Measurements from ENCODE around the gene TP53I11. TPM values are rescaled to one million over a fixed set of nuclear protein-coding genes. Genes with fewer than 3 reads are reported as not detected.

The TP53I11 gene
- total and polyA plus RNA-seq, 4 donors: 16.3 to 147 (median 75.9) TPM

GRCh38 chr11:44943118-44943517, 7.6 kb downstream of the TP53I11 start:
- WGBS (ENCODE audit: insufficient coverage): 68% methylated on average over 3 of the region's 7 CpGs
- no peak overlapping the region for H3K27ac ChIP-seq (ENCODE audit: low read depth, low read length)
- no peak for DNase-seq (ENCODE audit: low read depth in 4 of 6, low spot score in 6 of 6)
- H3K27me3 ChIP-seq (ENCODE audit: control insufficient read depth, insufficient read depth, low read length): no peaks in the 10 kb centered on the region
- no peak overlapping the region for H3K4me3 ChIP-seq (ENCODE audit: low read depth, low read length)
- no peaks in the 10 kb centered on the region for H3K9me3 ChIP-seq (ENCODE audit: control insufficient read depth, insufficient read depth, low read length)
- H3K36me3 ChIP-seq (ENCODE audit: control insufficient read depth, insufficient read depth, low read length): peaks cover 26% of the 10 kb centered on the region
- H3K4me1 ChIP-seq (ENCODE audit: control insufficient read depth, insufficient read depth, low read length): peaks cover 75% of the 10 kb centered on the region

- no peaks in the 10 kb centered on the region for H3K27me3 ChIP-seq (ENCODE audit: control insufficient read depth, insufficient read depth, low read length)
- no peaks in the 10 kb centered on the region for H3K9me3 ChIP-seq (ENCODE audit: control insufficient read depth, insufficient read depth, low read length)
- no peak overlapping the region for H3K4me3 ChIP-seq (ENCODE audit: low read depth, low read length)
- H3K36me3 ChIP-seq (ENCODE audit: control insufficient read depth, insufficient read depth, low read length): peaks cover 31% of the 10 kb centered on the region
- peaks cover 78% of the 10 kb centered on the region for H3K4me1 ChIP-seq (ENCODE audit: control insufficient read depth, insufficient read depth, low read length)
- DNase-seq (ENCODE audit: low read depth in 4 of 6, low spot score in 6 of 6): no peak
- 86% methylated on average over 9 of the region's 10 CpGs for WGBS (ENCODE audit: insufficient coverage)
- no peak overlapping the region for H3K27ac ChIP-seq (ENCODE audit: low read depth, low read length)
Measured at GRCh38 chr11:44942029-44942955, 8.4 kb downstream of the TP53I11 start.

- H3K4me1 ChIP-seq (ENCODE audit: control insufficient read depth, insufficient read depth, low read length): peaks cover 81% of the 10 kb centered on the region
- WGBS (ENCODE audit: insufficient coverage): 59% methylated on average over 10 of the region's 12 CpGs
- peak in 1 of 6 donors; percentile 50 for DNase-seq (ENCODE audit: low read depth in 4 of 6, low spot score in 6 of 6)
Measured at GRCh38 chr11:44941259-44942021, 9.2 kb downstream of the TP53I11 start.

GRCh38 chr11:44940835-44941234, 9.8 kb downstream of the TP53I11 start:
- Histone ChIP-seq H3K36me3 (ENCODE audit: control insufficient read depth, insufficient read depth, low read length) (peaks cover 34% of the 10 kb centered on the region), H3K27me3 (ENCODE audit: control insufficient read depth, insufficient read depth, low read length) (no peaks in the 10 kb centered on the region), H3K4me3 (ENCODE audit: low read depth, low read length) (no peak overlapping the region), H3K27ac (ENCODE audit: low read depth, low read length) (no peak overlapping the region), H3K9me3 (ENCODE audit: control insufficient read depth, insufficient read depth, low read length) (no peaks in the 10 kb centered on the region), H3K4me1 (ENCODE audit: control insufficient read depth, insufficient read depth, low read length) (peaks cover 78% of the 10 kb centered on the region)
- WGBS (ENCODE audit: insufficient coverage): 92% methylated on average over 7 of the region's 9 CpGs
- no peak for DNase-seq (ENCODE audit: low read depth in 4 of 6, low spot score in 6 of 6)

More at GRCh38 chr11:44941259-44942021, 9.2 kb downstream of the TP53I11 start:
- H3K27me3 ChIP-seq (ENCODE audit: control insufficient read depth, insufficient read depth, low read length): no peaks in the 10 kb centered on the region
- no peak overlapping the region for H3K4me3 ChIP-seq (ENCODE audit: low read depth, low read length)
- no peak overlapping the region for H3K27ac ChIP-seq (ENCODE audit: low read depth, low read length)
- no peaks in the 10 kb centered on the region for H3K9me3 ChIP-seq (ENCODE audit: control insufficient read depth, insufficient read depth, low read length)
- H3K36me3 ChIP-seq (ENCODE audit: control insufficient read depth, insufficient read depth, low read length): peaks cover 37% of the 10 kb centered on the region

- Histone ChIP-seq H3K27ac (ENCODE audit: low read depth, low read length) (no peak overlapping the region), H3K4me1 (ENCODE audit: control insufficient read depth, insufficient read depth, low read length) (peaks cover 73% of the 10 kb centered on the region), H3K4me3 (ENCODE audit: low read depth, low read length) (no peak overlapping the region), H3K36me3 (ENCODE audit: control insufficient read depth, insufficient read depth, low read length) (peaks cover 31% of the 10 kb centered on the region), H3K27me3 (ENCODE audit: control insufficient read depth, insufficient read depth, low read length) (no peaks in the 10 kb centered on the region), H3K9me3 (ENCODE audit: control insufficient read depth, insufficient read depth, low read length) (no peaks in the 10 kb centered on the region)
- 72% methylated on average over 6 of the region's 7 CpGs for WGBS (ENCODE audit: insufficient coverage)
- no peak for DNase-seq (ENCODE audit: low read depth in 4 of 6, low spot score in 6 of 6)
Measured at GRCh38 chr11:44940404-44940803, 10.3 kb downstream of the TP53I11 start.

GRCh38 chr11:44939673-44940395, 10.8 kb downstream of the TP53I11 start:
- H3K9me3 ChIP-seq (ENCODE audit: control insufficient read depth, insufficient read depth, low read length): no peaks in the 10 kb centered on the region
- no peak overlapping the region for H3K4me3 ChIP-seq (ENCODE audit: low read depth, low read length)
- H3K27me3 ChIP-seq (ENCODE audit: control insufficient read depth, insufficient read depth, low read length): no peaks in the 10 kb centered on the region
- peaks cover 36% of the 10 kb centered on the region for H3K36me3 ChIP-seq (ENCODE audit: control insufficient read depth, insufficient read depth, low read length)
- 69% methylated on average over 16 of the region's 22 CpGs for WGBS (ENCODE audit: insufficient coverage)
- no peak overlapping the region for H3K27ac ChIP-seq (ENCODE audit: low read depth, low read length)
- DNase-seq (ENCODE audit: low read depth in 4 of 6, low spot score in 6 of 6): peak in 2 of 6 donors; percentile 59 to 66
- H3K4me1 ChIP-seq (ENCODE audit: control insufficient read depth, insufficient read depth, low read length): peaks cover 69% of the 10 kb centered on the region

GRCh38 chr11:44938066-44938691, 12.5 kb downstream of the TP53I11 start:
- no peaks in the 10 kb centered on the region for H3K9me3 ChIP-seq (ENCODE audit: control insufficient read depth, insufficient read depth, low read length)
- 86% methylated on average over 12 of the region's 19 CpGs for WGBS (ENCODE audit: insufficient coverage)
- H3K27me3 ChIP-seq (ENCODE audit: control insufficient read depth, insufficient read depth, low read length): no peaks in the 10 kb centered on the region
- no peak overlapping the region for H3K27ac ChIP-seq (ENCODE audit: low read depth, low read length)
- H3K4me3 ChIP-seq (ENCODE audit: low read depth, low read length): no peak overlapping the region
- H3K4me1 ChIP-seq (ENCODE audit: control insufficient read depth, insufficient read depth, low read length): peaks cover 61% of the 10 kb centered on the region
- DNase-seq (ENCODE audit: low read depth in 4 of 6, low spot score in 6 of 6): no peak
- peaks cover 45% of the 10 kb centered on the region for H3K36me3 ChIP-seq (ENCODE audit: control insufficient read depth, insufficient read depth, low read length)

GRCh38 chr11:44936951-44937543, 13.6 kb downstream of the TP53I11 start:
- Histone ChIP-seq H3K4me1 (ENCODE audit: control insufficient read depth, insufficient read depth, low read length) (peaks cover 53% of the 10 kb centered on the region), H3K27ac (ENCODE audit: low read depth, low read length) (no peak overlapping the region), H3K36me3 (ENCODE audit: control insufficient read depth, insufficient read depth, low read length) (peaks cover 46% of the 10 kb centered on the region), H3K4me3 (ENCODE audit: low read depth, low read length) (no peak overlapping the region), H3K27me3 (ENCODE audit: control insufficient read depth, insufficient read depth, low read length) (no peaks in the 10 kb centered on the region), H3K9me3 (ENCODE audit: control insufficient read depth, insufficient read depth, low read length) (no peaks in the 10 kb centered on the region)
- DNase-seq (ENCODE audit: low read depth in 4 of 6, low spot score in 6 of 6): no peak
- 48% methylated on average over 7 of the region's 12 CpGs for WGBS (ENCODE audit: insufficient coverage)
